Natural killer cell (primary cell): ENCODE results near the gene RNF26. TPM values are rescaled to one million over a fixed set of nuclear protein-coding genes. Genes with fewer than 3 reads are reported as not detected.

Source experiments
- ATAC-seq, 3 donors: fragments of 150-1000 bp in 2 of 3; fragments of 200-7000 bp in 1 of 3; cut with Tn5 transposase; 1 replicate in 1 of 3; 2 replicates in 2 of 3; pipeline ENCODE4 v1.10.0; 2021; ENCODE audit warnings: mild to moderate bottlenecking in 2 of 3, moderate library complexity in 2 of 3
- DNase-seq, 2 donors: peaks; one replicate each; pipeline versions ENCODE4 v3.0.0 to v3.0.0-alpha.2; 2013 to 2021; ENCODE audit warnings: mixed read lengths in 1 of 2
- H3K27ac ChIP-seq: one replicate; pipeline ENCODE4 v1.5.1; 2013; ENCODE audit warnings: mild to moderate bottlenecking, low read length
- H3K27me3 ChIP-seq: one replicate; pipeline ENCODE4 v1.6.1; 2013; ENCODE audit warnings: low read length; ENCODE audit not compliant: control insufficient read depth, insufficient read depth
- H3K36me3 ChIP-seq: one replicate; pipeline ENCODE4 v1.6.1; 2013; ENCODE audit warnings: low read length; ENCODE audit not compliant: control insufficient read depth, insufficient read depth
- H3K4me1 ChIP-seq: one replicate; pipeline ENCODE4 v1.6.1; 2013; ENCODE audit warnings: low read length; ENCODE audit not compliant: control insufficient read depth, insufficient read depth
- H3K4me3 ChIP-seq: one replicate; pipeline ENCODE4 v1.5.1; 2013; ENCODE audit warnings: low read length
- H3K9me3 ChIP-seq: one replicate; pipeline ENCODE4 v1.6.1; 2013; ENCODE audit warnings: low read length; ENCODE audit not compliant: control insufficient read depth, insufficient read depth
- H3K27ac Mint-ChIP-seq, 2 donors: one replicate each; pipeline ENCODE4 v1.8.0; 2022; ENCODE audit warnings: mild to moderate bottlenecking in 2 of 2, mixed read lengths in 2 of 2, moderate library complexity in 1 of 2
- H3K27me3 Mint-ChIP-seq, 2 donors: one replicate each; pipeline ENCODE4 v1.8.0; 2022; ENCODE audit warnings: low read depth in 2 of 2, mixed read lengths in 2 of 2
- H3K36me3 Mint-ChIP-seq: one replicate; pipeline ENCODE4 v1.8.0; 2022; ENCODE audit warnings: mixed read lengths
- H3K4me1 Mint-ChIP-seq, 2 donors: one replicate each; pipeline ENCODE4 v1.8.0; 2022; ENCODE audit warnings: mixed read lengths in 2 of 2
- H3K4me3 Mint-ChIP-seq: one replicate; pipeline ENCODE4 v1.8.0; 2022; ENCODE audit warnings: mild to moderate bottlenecking, moderate library complexity, mixed read lengths
- H3K9me3 Mint-ChIP-seq, 2 donors: one replicate each; pipeline ENCODE4 v1.8.0; 2022; ENCODE audit warnings: mixed read lengths in 2 of 2
- CTCF ChIP-seq: fragments of 200-600 bp; IDR thresholded peaks from one replicate; pipeline ENCODE4 v1.8.0; 2022; ENCODE audit warnings: antibody characterized with exemption
- WGBS: methylation state at CpG from one replicate; pipeline ENCODE4 v1.1.7; 2013; ENCODE audit warnings: missing lambda C conversion rate; ENCODE audit not compliant: insufficient coverage; 5-methylcytosine and 5-hydroxymethylcytosine counted together
- intact Hi-C: fragments of 100-400 bp; cut with micrococcal nuclease; formaldehyde crosslinking; loops from one replicate; pipeline ENCODE4 v1.14.2; 2022
- total RNA-seq, 4 donors: library from RNA; stranded (reverse); fragments of 120-200 nt in 1 of 4; gene quantifications; one replicate each; pipeline versions ENCODE4 v1.2.3 to v1.2.4, GENCODE V29; 2013 to 2022

RNF26 gene
- total RNA-seq, 3 donors from 2014 or later (not counting 1 experiment from before 2014, with no cell fraction given) = 18.0 to 21.8 (median 18.1) TPM

- H3K4me1 Mint-ChIP-seq = peaks cover 7 to 13% of the 10 kb centered on the region in 2 donors
- peaks cover 13% of the 10 kb centered on the region for H3K27me3 ChIP-seq
- no peak overlapping the region for H3K27ac Mint-ChIP-seq
- no peaks in the 10 kb centered on the region for H3K9me3 ChIP-seq
- H3K27ac ChIP-seq = no peak overlapping the region
- no peak overlapping the region for H3K4me3 ChIP-seq
- intact Hi-C loops = no loop called here
- TF ChIP-seq CTCF = no peak
- no peak for ATAC-seq
- peaks cover 5% of the 10 kb centered on the region for H3K36me3 Mint-ChIP-seq
- peaks cover 40 to 45% of the 10 kb centered on the region in 2 donors for H3K27me3 Mint-ChIP-seq
- H3K4me3 Mint-ChIP-seq = no peak overlapping the region
- WGBS = 89% methylated on average over 12 of the region's 13 CpGs
- H3K4me1 ChIP-seq = peaks cover 16% of the 10 kb centered on the region
- no peak for DNase-seq
- H3K9me3 Mint-ChIP-seq = no peaks in the 10 kb centered on the region
- no peaks in the 10 kb centered on the region for H3K36me3 ChIP-seq
Measured at GRCh38 chr11:119369132-119369925, 35.0 kb downstream of the RNF26 start.

GRCh38 chr11:119370486-119371046 is 36.2 kb downstream of the RNF26 start:
- H3K4me3 Mint-ChIP-seq = no peak overlapping the region
- intact Hi-C loops = no loop called here
- peaks cover 13% of the 10 kb centered on the region for H3K4me1 ChIP-seq
- H3K4me3 ChIP-seq = no peak overlapping the region
- no peaks in the 10 kb centered on the region for H3K36me3 ChIP-seq
- H3K27ac ChIP-seq = no peak overlapping the region
- H3K27me3 Mint-ChIP-seq = peaks cover 27 to 32% of the 10 kb centered on the region in 2 donors
- ATAC-seq (peak in 2 of 3 donors; percentile 50 to 77), DNase-seq (peak in 1 of 2 donors; percentile 52)
- H3K4me1 Mint-ChIP-seq = peaks cover 0 to 6% of the 10 kb centered on the region in 2 donors
- H3K9me3 ChIP-seq = no peaks in the 10 kb centered on the region
- H3K9me3 Mint-ChIP-seq = no peaks in the 10 kb centered on the region
- no peak overlapping the region for H3K27ac Mint-ChIP-seq
- TF ChIP-seq CTCF = no peak
- H3K27me3 ChIP-seq = peaks cover under 1% of the 10 kb centered on the region
- H3K36me3 Mint-ChIP-seq = no peaks in the 10 kb centered on the region
- WGBS = 68% methylated on average over 8 of the region's 8 CpGs

GRCh38 chr11:119371067-119371601 is 36.8 kb downstream of the RNF26 start:
- H3K36me3 Mint-ChIP-seq = no peaks in the 10 kb centered on the region
- peaks cover 22 to 30% of the 10 kb centered on the region in 2 donors for H3K27me3 Mint-ChIP-seq
- no peak for TF ChIP-seq CTCF
- no peak for DNase-seq
- intact Hi-C loops = no loop called here
- H3K36me3 ChIP-seq = no peaks in the 10 kb centered on the region
- H3K9me3 ChIP-seq = no peaks in the 10 kb centered on the region
- H3K27ac ChIP-seq = no peak overlapping the region
- no peak overlapping the region for H3K4me3 Mint-ChIP-seq
- H3K27me3 ChIP-seq = no peaks in the 10 kb centered on the region
- H3K9me3 Mint-ChIP-seq = no peaks in the 10 kb centered on the region
- WGBS = 89% methylated on average over 8 of the region's 8 CpGs
- peaks cover 0 to 6% of the 10 kb centered on the region in 2 donors for H3K4me1 Mint-ChIP-seq
- no peak overlapping the region for H3K27ac Mint-ChIP-seq
- peaks cover 13% of the 10 kb centered on the region for H3K4me1 ChIP-seq
- no peak for ATAC-seq
- no peak overlapping the region for H3K4me3 ChIP-seq
